T-helper 2 cell treated with Interferon-gamma antibody and Interleukin-4, amounts not matched to agents 5 μg/mL and 100 μg/mL, for 36 hours (primary cell): ENCODE results near the gene IDE.
A peak's percentile ranks its signal among the peaks of the same experiment; 100 is the strongest.
"Not testable (repeated sequence)": the region's sequence is repeated elsewhere in the genome, so short reads cannot be mapped to it uniquely, and the experiment has no call there.

Experiments
- DNase-seq: peaks from one replicate; pipeline ENCODE4 v3.0.0; 2021; ENCODE audit warnings: low spot score
- H3K27ac Mint-ChIP-seq: one replicate; pipeline ENCODE4 v1.8.0; 2021; ENCODE audit warnings: mild to moderate bottlenecking, mixed read lengths
- H3K27me3 Mint-ChIP-seq: one replicate; pipeline ENCODE4 v1.8.0; 2021; ENCODE audit warnings: low read depth, mixed read lengths
- H3K36me3 Mint-ChIP-seq: one replicate; pipeline ENCODE4 v1.8.0; 2021; ENCODE audit warnings: low read depth, mixed read lengths
- H3K4me1 Mint-ChIP-seq: one replicate; pipeline ENCODE4 v1.8.0; 2021; ENCODE audit warnings: low read depth, mixed read lengths
- H3K4me3 Mint-ChIP-seq: one replicate; pipeline ENCODE4 v1.8.0; 2022; ENCODE audit warnings: mild to moderate bottlenecking, moderate library complexity, mixed read lengths
- H3K9me3 Mint-ChIP-seq: one replicate; pipeline ENCODE4 v1.8.0; 2021; ENCODE audit warnings: mixed read lengths

Gene IDE

DNA sequence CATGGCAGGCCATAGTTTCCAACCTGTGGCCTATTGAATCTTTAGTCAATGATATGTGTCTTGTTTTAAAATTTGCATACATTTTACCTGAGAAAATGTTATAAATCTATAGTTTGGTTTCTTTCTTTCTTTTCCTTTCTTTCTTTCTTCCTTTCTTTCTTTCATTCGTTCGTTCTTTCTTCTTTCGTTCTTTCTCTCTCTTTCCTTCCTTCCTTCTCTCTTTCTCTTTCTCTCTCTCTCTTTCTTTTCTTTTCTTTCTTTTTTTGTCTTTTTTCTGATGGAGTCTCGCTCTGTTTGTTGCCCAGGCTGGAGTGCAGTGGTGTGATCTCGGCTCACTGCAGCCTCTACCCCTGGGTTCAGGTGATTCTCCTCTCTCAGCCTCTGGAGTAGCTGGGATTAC lies 133.3 kb downstream of the IDE start:
- H3K4me3 Mint-ChIP-seq: no peak overlapping the region
- no peaks in the 10 kb centered on the region for H3K36me3 Mint-ChIP-seq
- no peaks in the 10 kb centered on the region for H3K27me3 Mint-ChIP-seq
- no peaks in the 10 kb centered on the region for H3K9me3 Mint-ChIP-seq
- H3K4me1 Mint-ChIP-seq: no peaks in the 10 kb centered on the region
- DNase-seq: no peak
- no peak overlapping the region for H3K27ac Mint-ChIP-seq

DNA sequence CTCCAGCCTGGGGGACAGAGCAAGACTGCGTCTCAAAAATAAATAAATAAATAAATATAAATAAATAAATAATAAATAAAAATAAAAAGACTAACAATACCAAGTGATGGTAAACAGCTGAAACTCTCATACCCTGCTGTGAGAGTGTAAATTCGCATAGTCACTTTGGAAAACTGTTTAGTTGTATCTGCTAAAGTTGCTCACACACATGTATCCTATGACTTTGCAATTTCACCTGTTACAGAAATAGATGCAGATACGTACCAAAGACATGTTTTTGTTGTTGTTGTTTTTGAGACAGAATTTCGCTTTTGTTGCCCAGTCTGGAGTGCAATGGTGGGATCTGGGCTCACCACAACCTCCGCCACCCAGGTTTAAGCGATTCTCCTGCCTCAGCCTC lies 135.7 kb downstream of the IDE start:
- H3K9me3 Mint-ChIP-seq: no peaks in the 10 kb centered on the region
- DNase-seq: no peak
- H3K27me3 Mint-ChIP-seq: no peaks in the 10 kb centered on the region
- no peak overlapping the region for H3K27ac Mint-ChIP-seq
- H3K36me3 Mint-ChIP-seq: no peaks in the 10 kb centered on the region
- H3K4me1 Mint-ChIP-seq: no peaks in the 10 kb centered on the region
- H3K4me3 Mint-ChIP-seq: no peak overlapping the region

DNA sequence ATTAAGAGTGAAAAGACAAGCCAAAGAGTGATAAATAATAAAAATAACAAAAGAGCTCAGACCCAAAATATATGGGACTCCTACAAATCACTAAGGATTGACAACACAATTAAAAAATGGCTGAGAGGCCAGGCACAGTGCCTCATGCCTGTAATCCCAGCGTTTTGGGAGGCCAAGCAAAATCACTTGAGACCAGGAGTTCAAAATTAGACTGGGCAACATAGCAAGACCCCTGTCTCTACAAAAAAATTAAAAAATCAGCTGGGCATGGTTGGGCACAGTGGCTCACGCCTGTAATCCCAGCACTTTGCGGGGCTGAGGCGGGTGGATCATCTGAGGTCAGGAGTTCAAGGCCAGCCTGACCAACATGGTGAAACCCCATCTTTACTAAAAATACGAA lies 137.3 kb downstream of the IDE start:
- no peak for DNase-seq
- no peaks in the 10 kb centered on the region for H3K4me1 Mint-ChIP-seq
- H3K4me3 Mint-ChIP-seq: no peak overlapping the region
- no peak overlapping the region for H3K27ac Mint-ChIP-seq
- no peaks in the 10 kb centered on the region for H3K27me3 Mint-ChIP-seq
- no peaks in the 10 kb centered on the region for H3K9me3 Mint-ChIP-seq
- H3K36me3 Mint-ChIP-seq: no peaks in the 10 kb centered on the region

DNA sequence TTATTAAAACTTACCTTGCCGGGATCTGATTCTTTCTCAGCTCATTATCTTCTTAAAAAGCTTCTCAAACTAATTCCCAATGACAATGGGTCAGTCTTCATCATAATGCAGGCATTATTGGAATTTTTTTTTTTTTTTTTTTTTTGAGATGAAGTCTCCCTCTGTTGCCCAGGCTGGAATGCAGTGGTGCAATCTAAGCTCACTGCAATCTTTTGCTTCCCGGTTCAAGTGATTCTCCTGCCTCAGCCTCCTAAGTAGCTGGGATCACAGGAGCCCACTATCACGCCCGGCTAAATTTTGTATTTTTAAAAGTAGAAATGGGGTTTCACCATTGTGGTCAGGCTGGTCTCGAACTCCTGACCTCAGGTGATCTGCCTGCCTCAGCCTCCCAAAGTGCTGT lies 137.8 kb downstream of the IDE start:
- not testable (repeated sequence) for DNase-seq, H3K36me3 Mint-ChIP-seq, H3K9me3 Mint-ChIP-seq, H3K27ac Mint-ChIP-seq, H3K27me3 Mint-ChIP-seq, H3K4me3 Mint-ChIP-seq, H3K4me1 Mint-ChIP-seq

DNA sequence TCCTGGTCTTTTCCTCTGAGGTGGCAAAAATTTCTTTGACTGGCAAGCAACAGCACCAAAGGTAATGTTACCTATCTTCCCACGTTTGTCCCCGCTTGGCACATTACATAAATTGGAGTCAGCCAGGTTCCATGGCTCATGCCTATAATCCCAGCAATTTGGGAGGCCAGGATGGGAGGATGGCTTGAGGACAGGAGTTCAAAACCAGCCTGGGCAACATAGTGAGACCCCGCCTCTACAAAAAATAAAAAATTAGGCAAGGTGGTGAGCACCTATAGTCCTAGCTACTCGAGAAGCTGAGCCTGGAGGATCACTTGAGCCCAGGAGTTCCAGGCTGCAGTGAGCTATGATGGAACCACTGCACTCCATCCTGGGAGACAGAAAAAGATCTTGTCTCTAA lies 139.5 kb downstream of the IDE start:
- H3K27me3 Mint-ChIP-seq: no peaks in the 10 kb centered on the region
- no peak for DNase-seq
- H3K27ac Mint-ChIP-seq: no peak overlapping the region
- no peaks in the 10 kb centered on the region for H3K9me3 Mint-ChIP-seq
- H3K36me3 Mint-ChIP-seq: no peaks in the 10 kb centered on the region
- H3K4me1 Mint-ChIP-seq: no peaks in the 10 kb centered on the region
- no peak overlapping the region for H3K4me3 Mint-ChIP-seq

DNA sequence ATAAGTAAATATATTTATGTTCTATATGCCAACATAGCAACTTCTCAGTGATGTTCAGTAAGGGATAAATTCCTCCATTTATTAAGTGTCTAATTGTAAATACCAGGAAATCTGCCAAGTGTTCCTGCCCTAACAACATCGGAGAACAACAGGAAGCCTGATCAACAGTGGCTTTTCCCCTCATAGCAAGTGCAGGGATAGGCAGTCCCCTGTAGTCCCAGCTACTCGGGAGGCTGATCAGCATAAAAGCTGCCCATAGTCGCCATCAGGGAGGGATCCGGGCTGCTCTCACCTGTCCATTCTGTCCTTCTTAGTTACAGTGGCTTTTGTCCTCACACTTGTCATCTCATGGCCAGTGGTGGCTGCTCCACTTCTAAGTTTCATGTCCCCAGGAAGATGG lies 141.3 kb downstream of the IDE start:
- H3K27ac Mint-ChIP-seq: no peak overlapping the region
- no peaks in the 10 kb centered on the region for H3K4me1 Mint-ChIP-seq
- H3K27me3 Mint-ChIP-seq: no peaks in the 10 kb centered on the region
- no peaks in the 10 kb centered on the region for H3K9me3 Mint-ChIP-seq
- H3K4me3 Mint-ChIP-seq: no peak overlapping the region
- no peaks in the 10 kb centered on the region for H3K36me3 Mint-ChIP-seq
- no peak for DNase-seq

DNA sequence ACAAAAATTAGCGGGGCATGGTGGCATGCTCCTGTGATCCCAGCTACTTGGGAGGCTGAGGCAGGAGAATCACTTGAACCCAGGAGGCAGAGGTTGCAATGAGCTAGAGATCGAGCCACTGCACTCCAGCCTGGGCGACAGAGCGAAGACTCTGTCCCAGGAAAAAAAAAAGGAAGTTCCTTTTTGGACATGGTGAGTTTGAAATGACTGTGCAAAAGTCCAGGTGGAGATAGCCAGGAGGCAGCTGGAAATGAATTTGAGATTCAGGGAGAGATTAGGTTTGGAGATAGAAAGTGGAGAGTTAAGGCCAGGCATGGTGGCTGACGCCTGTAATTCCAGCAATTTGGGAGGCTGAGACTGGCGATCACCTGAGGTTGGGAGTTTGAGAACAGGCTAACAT lies 143.8 kb downstream of the IDE start:
- Mint-ChIP-seq H3K36me3 (no peaks in the 10 kb centered on the region), H3K27me3 (no peaks in the 10 kb centered on the region), H3K9me3 (no peaks in the 10 kb centered on the region), H3K27ac (no peak overlapping the region), H3K4me3 (no peak overlapping the region), H3K4me1 (no peaks in the 10 kb centered on the region)
- no peak for DNase-seq

DNA sequence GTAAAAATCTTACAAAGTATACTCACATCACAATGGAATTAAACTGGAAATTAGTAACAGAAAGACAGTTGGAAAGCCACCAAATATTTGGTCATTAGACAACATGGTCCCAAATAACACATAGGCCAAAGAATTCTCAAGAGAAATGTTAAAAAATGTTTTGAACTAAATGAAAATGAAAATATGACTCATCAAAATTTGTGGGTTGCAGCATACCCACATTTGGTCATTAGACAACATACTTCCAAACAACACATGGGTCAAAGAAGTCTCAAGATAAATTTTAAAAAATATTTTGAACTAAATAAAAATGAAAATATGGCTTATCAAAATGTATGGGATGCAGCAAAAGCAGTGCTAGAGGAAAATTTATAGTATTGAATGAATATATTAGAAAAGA lies 152.3 kb downstream of the IDE start:
- H3K4me3 Mint-ChIP-seq: no peak overlapping the region
- no peak for DNase-seq
- H3K4me1 Mint-ChIP-seq: peaks cover 6% of the 10 kb centered on the region
- no peaks in the 10 kb centered on the region for H3K36me3 Mint-ChIP-seq
- peaks cover 37% of the 10 kb centered on the region for H3K27me3 Mint-ChIP-seq
- H3K9me3 Mint-ChIP-seq: peaks cover 6% of the 10 kb centered on the region
- H3K27ac Mint-ChIP-seq: no peak overlapping the region

DNA sequence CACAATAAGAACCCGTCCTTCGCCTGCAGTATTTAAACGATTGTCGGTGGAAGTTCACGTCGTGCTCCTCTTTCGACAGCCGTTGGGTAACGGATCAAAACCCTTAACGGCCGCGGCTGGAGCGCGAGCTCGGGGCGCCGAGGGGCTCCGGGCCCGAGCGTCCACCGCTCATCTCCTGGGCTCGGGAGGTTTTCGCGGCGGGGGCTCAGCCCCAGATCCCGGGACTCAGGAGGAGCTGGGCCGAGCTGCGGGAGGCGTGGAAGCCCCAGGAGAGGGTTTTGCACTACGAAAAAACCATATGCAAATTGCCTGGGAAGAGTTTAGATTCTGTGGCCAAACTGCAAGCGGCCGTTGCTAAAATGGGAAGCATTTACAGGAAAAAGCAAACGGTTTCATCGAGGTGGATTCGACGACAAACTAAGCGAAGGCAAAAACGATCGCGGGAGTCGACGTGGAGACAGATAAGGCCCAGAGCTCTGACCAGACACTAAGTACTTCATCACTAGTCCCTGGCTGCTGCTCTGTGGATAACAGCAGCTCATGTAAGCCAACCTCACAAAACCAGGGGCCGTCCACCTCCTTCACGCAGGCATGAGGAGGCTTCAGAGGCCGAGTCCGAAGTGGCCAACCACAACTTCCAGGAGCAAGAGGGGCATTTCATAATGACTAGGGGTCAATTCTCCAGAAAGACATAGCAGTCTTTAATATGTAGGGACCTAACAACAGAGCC lies 153.2 kb downstream of the IDE start:
- H3K4me3 Mint-ChIP-seq: peak overlapping the region; percentile 30
- H3K9me3 Mint-ChIP-seq: peaks cover 6% of the 10 kb centered on the region
- DNase-seq: no peak
- H3K4me1 Mint-ChIP-seq: peaks cover 6% of the 10 kb centered on the region
- no peaks in the 10 kb centered on the region for H3K36me3 Mint-ChIP-seq
- H3K27me3 Mint-ChIP-seq: peaks cover 40% of the 10 kb centered on the region
- H3K27ac Mint-ChIP-seq: no peak overlapping the region

DNA sequence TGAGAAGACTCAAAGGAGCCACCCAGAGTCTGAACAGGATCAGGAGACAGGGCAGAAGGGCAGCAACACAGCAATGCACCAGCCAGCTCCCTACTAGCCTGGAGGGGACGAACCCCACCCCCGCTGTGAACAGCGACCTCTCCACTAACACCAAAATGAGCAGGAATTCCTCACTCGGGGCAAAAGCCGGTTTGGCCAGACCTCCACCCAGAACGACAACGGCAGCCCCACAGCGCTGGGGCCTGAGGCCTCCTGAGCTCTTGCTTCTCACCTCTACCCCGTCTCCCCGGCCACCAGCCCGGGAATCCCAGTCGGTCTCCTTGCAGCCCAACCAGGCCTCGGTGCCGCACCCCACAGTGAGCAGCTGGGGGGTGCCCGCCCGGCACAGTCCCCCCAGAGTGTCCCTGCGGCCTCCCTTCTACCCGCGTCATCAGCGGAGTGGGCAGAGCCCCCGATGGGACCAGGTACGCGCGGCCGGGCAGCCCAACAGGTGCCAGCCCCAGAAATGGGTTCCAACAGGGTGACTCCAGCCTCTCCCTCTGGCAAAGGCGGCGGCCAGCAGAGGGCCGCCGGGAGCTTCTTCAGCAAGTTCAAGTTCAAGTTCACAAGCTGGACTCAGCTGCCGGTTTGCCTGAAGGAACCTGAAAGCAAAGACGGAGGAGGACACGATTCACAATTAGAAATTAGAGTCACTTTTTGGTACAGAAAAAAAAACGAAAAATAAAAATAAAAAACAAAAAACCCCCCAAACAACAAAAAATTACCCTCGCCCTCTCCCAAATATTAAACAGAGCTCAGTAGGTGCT lies 153.9 kb downstream of the IDE start:
- Mint-ChIP-seq H3K4me1 (peaks cover 6% of the 10 kb centered on the region), H3K36me3 (no peaks in the 10 kb centered on the region), H3K27me3 (peaks cover 40% of the 10 kb centered on the region), H3K4me3 (peak overlapping the region; percentile 30), H3K9me3 (peaks cover 6% of the 10 kb centered on the region), H3K27ac (no peak overlapping the region)
- DNase-seq: no peak

DNA sequence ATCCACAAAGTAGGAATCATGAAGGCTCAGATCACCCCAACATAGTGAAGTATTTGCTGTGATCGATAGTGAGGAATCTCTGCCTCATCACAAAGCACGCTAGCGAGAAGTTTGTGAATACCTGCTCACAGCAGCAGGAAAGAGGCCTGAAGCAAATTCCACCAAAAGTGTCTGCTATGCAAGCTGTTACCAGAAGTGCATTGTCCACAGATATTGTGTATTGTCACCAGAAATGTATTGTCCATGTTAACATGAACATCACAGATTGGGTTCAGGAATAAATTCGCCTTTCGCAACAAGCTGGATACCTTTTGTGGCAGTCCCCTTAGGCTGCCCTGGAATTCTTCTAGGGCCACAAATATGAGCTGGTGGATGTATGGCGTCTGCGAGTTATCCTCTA lies 155.0 kb downstream of the IDE start:
- H3K27me3 Mint-ChIP-seq: peaks cover 44% of the 10 kb centered on the region
- peaks cover 6% of the 10 kb centered on the region for H3K4me1 Mint-ChIP-seq
- no peak overlapping the region for H3K4me3 Mint-ChIP-seq
- H3K36me3 Mint-ChIP-seq: no peaks in the 10 kb centered on the region
- DNase-seq: no peak
- H3K9me3 Mint-ChIP-seq: peaks cover 6% of the 10 kb centered on the region
- no peak overlapping the region for H3K27ac Mint-ChIP-seq

DNA sequence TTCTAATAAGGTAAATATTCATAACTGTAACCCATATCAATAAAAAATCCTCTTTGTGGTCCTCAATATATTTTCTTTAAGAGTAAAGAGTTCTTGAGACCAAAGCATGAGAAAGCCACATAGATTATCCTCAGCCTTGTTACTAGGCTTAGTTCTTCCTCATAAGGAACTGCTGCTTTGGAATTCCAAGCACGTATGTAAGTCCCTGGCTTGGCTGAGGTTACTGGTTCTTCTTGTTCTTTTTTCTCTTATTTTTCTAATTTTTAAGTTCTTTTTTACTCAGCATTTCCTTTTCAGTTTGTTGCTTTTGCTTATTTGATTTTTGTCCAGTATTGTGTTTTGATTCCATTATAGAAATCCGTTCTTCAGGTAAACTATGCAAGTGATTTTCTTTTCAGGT lies 155.7 kb downstream of the IDE start:
- no peak overlapping the region for H3K4me3 Mint-ChIP-seq
- peaks cover 38% of the 10 kb centered on the region for H3K27me3 Mint-ChIP-seq
- peaks cover 6% of the 10 kb centered on the region for H3K4me1 Mint-ChIP-seq
- no peak for DNase-seq
- H3K36me3 Mint-ChIP-seq: no peaks in the 10 kb centered on the region
- H3K27ac Mint-ChIP-seq: no peak overlapping the region
- peaks cover 6% of the 10 kb centered on the region for H3K9me3 Mint-ChIP-seq

DNA sequence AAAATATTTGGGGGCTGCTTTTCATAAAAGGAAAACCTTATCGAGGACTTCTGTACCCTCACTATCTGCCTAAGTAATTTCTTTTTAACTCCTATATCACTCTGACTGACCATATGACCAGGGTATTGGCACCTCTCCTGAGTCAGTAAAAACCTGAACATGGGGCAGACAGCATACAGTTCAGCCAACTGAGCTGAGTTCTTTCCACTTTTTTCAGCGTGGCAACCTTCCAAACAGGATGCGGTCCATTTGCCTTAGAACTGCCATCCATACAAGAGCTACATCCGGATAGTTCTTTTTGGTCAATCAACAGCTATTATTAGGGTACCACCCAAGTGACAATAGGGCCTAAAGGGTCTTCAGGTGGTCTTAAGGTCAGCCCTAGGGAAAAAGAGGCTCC lies 160.4 kb downstream of the IDE start:
- no peak overlapping the region for H3K4me3 Mint-ChIP-seq
- no peaks in the 10 kb centered on the region for H3K9me3 Mint-ChIP-seq
- peaks cover 14% of the 10 kb centered on the region for H3K27me3 Mint-ChIP-seq
- DNase-seq: no peak
- H3K4me1 Mint-ChIP-seq: no peaks in the 10 kb centered on the region
- H3K36me3 Mint-ChIP-seq: no peaks in the 10 kb centered on the region
- H3K27ac Mint-ChIP-seq: no peak overlapping the region

DNA sequence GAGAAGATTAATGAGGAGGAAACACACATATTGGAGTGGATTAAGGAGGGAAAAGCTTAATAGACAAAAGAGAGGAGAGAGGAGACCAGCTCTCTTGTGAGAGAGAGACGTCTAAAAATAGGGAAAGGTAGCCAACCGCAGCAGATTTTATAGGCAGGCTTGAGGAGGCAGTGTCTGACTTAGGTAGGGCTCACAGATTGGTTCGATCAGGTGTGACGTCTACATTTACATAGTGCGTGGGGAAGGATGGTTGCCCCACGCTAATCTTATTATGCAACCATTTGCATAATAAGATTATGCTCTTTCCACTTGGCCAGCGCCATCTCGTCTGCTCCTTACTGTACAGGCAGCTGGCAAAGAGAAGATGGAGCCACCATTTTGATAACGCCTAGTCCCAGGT lies 160.9 kb downstream of the IDE start:
- H3K27ac Mint-ChIP-seq: no peak overlapping the region
- H3K27me3 Mint-ChIP-seq: peaks cover 11% of the 10 kb centered on the region
- no peak for DNase-seq
- no peaks in the 10 kb centered on the region for H3K36me3 Mint-ChIP-seq
- no peak overlapping the region for H3K4me3 Mint-ChIP-seq
- H3K4me1 Mint-ChIP-seq: no peaks in the 10 kb centered on the region
- no peaks in the 10 kb centered on the region for H3K9me3 Mint-ChIP-seq

DNA sequence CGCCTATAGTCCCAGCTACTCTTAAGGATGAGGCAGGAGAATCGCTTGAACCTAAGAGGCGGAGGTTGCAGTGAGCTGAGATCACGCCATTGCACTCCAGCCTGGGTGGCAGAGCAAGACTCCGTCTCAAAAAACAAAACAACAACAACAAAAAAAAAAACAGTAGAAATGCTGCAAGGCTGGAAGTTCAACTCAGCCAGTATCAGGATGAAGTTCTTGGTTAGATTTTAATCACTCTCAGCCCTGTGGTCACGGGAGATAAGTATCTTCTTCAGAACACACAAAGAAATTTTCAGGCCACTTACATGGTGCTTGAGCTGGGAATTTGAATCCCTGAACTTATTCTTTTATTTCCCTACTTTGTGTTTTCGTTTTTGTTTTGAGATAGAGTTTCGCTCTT lies 162.5 kb downstream of the IDE start:
- Mint-ChIP-seq H3K36me3 (no peaks in the 10 kb centered on the region), H3K4me3 (no peak overlapping the region), H3K4me1 (peaks cover 1% of the 10 kb centered on the region), H3K27ac (no peak overlapping the region), H3K9me3 (no peaks in the 10 kb centered on the region), H3K27me3 (peaks cover 11% of the 10 kb centered on the region)
- DNase-seq: no peak
